HG02870 (cell line): ENCODE results near the gene NFATC1.
A peak's percentile ranks its signal among the peaks of the same experiment; 100 is the strongest.

Source experiments
- ATAC-seq: cut with Tn5 transposase; IDR thresholded peaks from one replicate; pipeline ENCODE4 v1.9.1; 2021; ENCODE audit warnings: mild to moderate bottlenecking, moderate library complexity; ENCODE audit not compliant: unreplicated experiment

NFATC1 gene

GRCh38 chr18:79395761-79396404 lies at the start of gene NFATC1:
NFATC1 (plus strand) TSS chr18:79395930; CDS start chr18:79396225, 295 bp downstream.
- ATAC-seq, result no peak

GRCh38 chr18:79345981-79346380 lies 49.7 kb upstream of the NFATC1 start:
- ATAC-seq, result no peak

- no peak for ATAC-seq
Measured at GRCh38 chr18:79348066-79348465, 47.7 kb upstream of the NFATC1 start.

GRCh38 chr18:79352432-79352831 lies 43.3 kb upstream of the NFATC1 start:
- no peak for ATAC-seq

GRCh38 chr18:79353267-79353666 lies 42.5 kb upstream of the NFATC1 start:
- no peak for ATAC-seq

- no peak for ATAC-seq
Measured at GRCh38 chr18:79354350-79354749, 41.4 kb upstream of the NFATC1 start.

GRCh38 chr18:79355433-79356335 lies 40.0 kb upstream of the NFATC1 start:
- peak; percentile 46 for ATAC-seq

GRCh38 chr18:79356435-79356834 lies 39.3 kb upstream of the NFATC1 start:
- peak; percentile 88 for ATAC-seq

GRCh38 chr18:79360933-79361332 lies 34.8 kb upstream of the NFATC1 start:
- ATAC-seq, result no peak

GRCh38 chr18:79361766-79362522 lies 33.8 kb upstream of the NFATC1 start:
- no peak for ATAC-seq

- no peak for ATAC-seq
Measured at GRCh38 chr18:79365701-79366100, 30.0 kb upstream of the NFATC1 start.

- no peak for ATAC-seq
Measured at GRCh38 chr18:79366177-79367094, 29.3 kb upstream of the NFATC1 start.

GRCh38 chr18:79367480-79367879 lies 28.2 kb upstream of the NFATC1 start:
- no peak for ATAC-seq

GRCh38 chr18:79367989-79368388 lies 27.7 kb upstream of the NFATC1 start:
- no peak for ATAC-seq

GRCh38 chr18:79368681-79369080 lies 27.0 kb upstream of the NFATC1 start:
- ATAC-seq, result no peak

GRCh38 chr18:79371561-79372121 lies 24.1 kb upstream of the NFATC1 start:
- peak; percentile 38 for ATAC-seq

GRCh38 chr18:79372461-79372860 lies 23.3 kb upstream of the NFATC1 start:
- ATAC-seq, result no peak

- ATAC-seq, result no peak
Measured at GRCh38 chr18:79372991-79373390, 22.7 kb upstream of the NFATC1 start.

- ATAC-seq, result no peak
Measured at GRCh38 chr18:79373736-79374135, 22.0 kb upstream of the NFATC1 start.
